SK-N-SH (cell line): ENCODE data around the gene TMEM184B. TPM values are rescaled to one million over a fixed set of nuclear protein-coding genes. Genes with fewer than 3 reads are reported as not detected.

Experiments
- CTCF ChIA-PET: fragments of 300-600, 350-600 bp; formaldehyde crosslinking; extraction: SDS; loops from one replicate; lab custom pipeline; 2021; lab: Yijun Ruan, JAX
- POLR2A ChIA-PET: fragments of 350-600 bp; sonication (Branson Sonifier 250); formaldehyde crosslinking; extraction: SDS; loops from one replicate; lab custom pipeline; 2020; ENCODE audit warnings: antibody characterized with exemption, inconsistent platforms; lab: Yijun Ruan, JAX
- DNase-seq: peaks from one replicate; pipeline ENCODE4 v3.0.0; 2012
- H2AFZ ChIP-seq: fragments of 200-600 bp; sonication (generic); 2 replicates; pipeline ENCODE4 v1.8.1; 2016; ENCODE audit warnings: antibody characterized with exemption, mild to moderate bottlenecking, low read depth
- H3F3A ChIP-seq: fragments of 200-600 bp; sonication (generic); replicated peaks from 2 replicates; pipeline ENCODE3; 2016; ENCODE audit warnings: antibody characterized with exemption, mild to moderate bottlenecking; ENCODE audit not compliant: insufficient read depth
- H3K27ac ChIP-seq, 2 experiments: fragments of 200-500 bp in 1 of 2; fragments of 200-600 bp in 1 of 2; sonication (Bioruptor generic) in 1 of 2; sonication (generic), shearing (Covaris generic) in 1 of 2; 2 replicates each; pipeline versions ENCODE4 v1.5.1 to v1.6.1; 2014 to 2016; ENCODE audit warnings: low read depth in 2 of 2, inconsistent platforms in 1 of 2, low read length in 1 of 2, mild to moderate bottlenecking in 1 of 2, mixed read lengths in 1 of 2
- H3K27me3 ChIP-seq: fragments of 200-600 bp; sonication (generic), shearing (Covaris generic); 2 replicates; pipeline ENCODE4 v1.6.1; 2016; ENCODE audit warnings: mixed run types; ENCODE audit not compliant: insufficient read depth
- H3K36me3 ChIP-seq, 2 experiments: fragments of 200-500 bp in 1 of 2; fragments of 200-600 bp in 1 of 2; sonication (Bioruptor generic) in 1 of 2; sonication (generic) in 1 of 2; replicated peaks in 1 of 2; 2 replicates each; pipeline versions ENCODE3 to v1.5.1; 2014 to 2016; ENCODE audit warnings: low read length in 1 of 2, mild to moderate bottlenecking in 1 of 2; ENCODE audit not compliant: insufficient read depth in 2 of 2, control insufficient read depth in 1 of 2
- H3K4me1 ChIP-seq, 2 experiments: fragments of 200-500 bp in 1 of 2; fragments of 200-600 bp in 1 of 2; sonication (Bioruptor generic) in 1 of 2; sonication (generic), shearing (Covaris generic) in 1 of 2; 2 replicates each; pipeline versions ENCODE4 v1.5.1 to v1.6.1; 2014 to 2016; ENCODE audit warnings: low read depth in 1 of 2, low read length in 1 of 2, mixed run types in 1 of 2; ENCODE audit not compliant: insufficient read depth in 2 of 2, control insufficient read depth in 1 of 2
- H3K4me2 ChIP-seq: fragments of 200-600 bp; sonication (generic), shearing (Covaris generic); 2 replicates; pipeline ENCODE4 v1.6.1; 2017; ENCODE audit warnings: mixed run types
- H3K4me3 ChIP-seq, 2 experiments: fragments of 200-500 bp in 1 of 2; fragments of 200-600 bp in 1 of 2; sonication (Bioruptor generic) in 1 of 2; sonication (generic), shearing (Covaris generic) in 1 of 2; 2 replicates each; pipeline versions ENCODE4 v1.5.1 to v1.8.1; 2014 to 2016; ENCODE audit warnings: low read depth in 2 of 2, inconsistent platforms in 1 of 2, low read length in 1 of 2, mild to moderate bottlenecking in 1 of 2, mixed read lengths in 1 of 2, moderate library complexity in 1 of 2
- H3K79me2 ChIP-seq: fragments of 200-600 bp; sonication (generic); 2 replicates; pipeline ENCODE4 v1.8.1; 2017; ENCODE audit warnings: mild to moderate bottlenecking; ENCODE audit not compliant: insufficient read depth
- H3K9ac ChIP-seq: fragments of 200-600 bp; sonication (generic); 2 replicates; pipeline ENCODE4 v1.6.1; 2017; ENCODE audit warnings: mixed run types
- H3K9me2 ChIP-seq: fragments of 200-600 bp; sonication (generic); 2 replicates; pipeline ENCODE4 v1.6.1; 2017; ENCODE audit warnings: mixed run types
- H3K9me3 ChIP-seq: fragments of 200-600 bp; sonication (generic); 2 replicates; pipeline ENCODE4 v1.6.1; 2017; ENCODE audit warnings: mixed run types, mild to moderate bottlenecking, moderate library complexity
- H4K20me1 ChIP-seq: fragments of 200-600 bp; sonication (generic); 2 replicates; pipeline ENCODE4 v1.6.1; 2017; ENCODE audit warnings: mild to moderate bottlenecking, mixed run types; ENCODE audit not compliant: insufficient read depth
- CTCF ChIP-seq: fragments of 200-600 bp; sonication (generic); IDR thresholded peaks from 2 replicates; pipeline ENCODE4 v1.6.1; 2017; ENCODE audit warnings: antibody characterized with exemption, mild to moderate bottlenecking, moderate library complexity
- ELF1 ChIP-seq: IDR thresholded peaks from 2 replicates; pipeline ENCODE4 v1.4.0; 2012
- EP300 ChIP-seq, 2 experiments: IDR thresholded peaks; 2 replicates each; pipeline versions ENCODE4 v1.4.0 to v1.6.1; 2012; ENCODE audit warnings: borderline replicate concordance in 1 of 2, low read depth in 1 of 2, low read length in 1 of 2
- FOSL2 ChIP-seq: IDR thresholded peaks from 2 replicates; pipeline ENCODE4 v1.4.0; 2012; ENCODE audit warnings: low read depth, mild to moderate bottlenecking, moderate library complexity, borderline replicate concordance
- GATA2 ChIP-seq: sonication (generic); formaldehyde crosslinking; IDR thresholded peaks from 2 replicates; pipeline ENCODE4 v1.5.0; 2020; ENCODE audit warnings: mild to moderate bottlenecking, missing genetic modification reagents
- MEF2A ChIP-seq: IDR thresholded peaks from 2 replicates; pipeline ENCODE4 v1.4.0; 2012; ENCODE audit warnings: low read depth, borderline replicate concordance
- MXI1 ChIP-seq: IDR thresholded peaks from 2 replicates; pipeline ENCODE4 v1.6.1; 2012; ENCODE audit warnings: mild to moderate bottlenecking, low read depth, low read length, improper control_type of control experiment
- NRF1 ChIP-seq: IDR thresholded peaks from 2 replicates; pipeline ENCODE4 v1.6.1; 2012; ENCODE audit warnings: low read depth, mild to moderate bottlenecking, low read length
- PBX3 ChIP-seq: IDR thresholded peaks from 2 replicates; pipeline ENCODE4; 2012
- RAD21 ChIP-seq: IDR thresholded peaks from 2 replicates; pipeline ENCODE4 v1.6.1; 2012; ENCODE audit warnings: mild to moderate bottlenecking, low read length
- TCF12 ChIP-seq: IDR thresholded peaks from 2 replicates; pipeline ENCODE4 v1.4.0; 2012
- USF2 ChIP-seq: fragments of 150-350 bp; IDR thresholded peaks from 2 replicates; pipeline ENCODE4 v1.6.1; 2017; ENCODE audit warnings: antibody characterized with exemption, low read length, low read depth, borderline replicate concordance
- ZBTB33 ChIP-seq: IDR thresholded peaks from 2 replicates; pipeline ENCODE4 v1.4.0; 2012; ENCODE audit warnings: low read depth, borderline replicate concordance
- WGBS: methylation state at CpG from one replicate; pipeline ENCODE4 v1.1.6; 2017; ENCODE audit warnings: low lambda C conversion rate; 5-methylcytosine and 5-hydroxymethylcytosine counted together
- polyA plus RNA-seq, 3 experiments: library from polyadenylated mRNA; depleted of rRNA; stranded (reverse); fragments of >200 nt; gene quantifications; 2 replicates each; pipeline ENCODE4 v1.2.3, GENCODE V29; 2012

TMEM184B gene
- polyA plus RNA-seq, 1 of the 3 experiments (the other 2 are of a cell fraction), result 25.3 TPM

- TF ChIP-seq PBX3 (no peak), ZBTB33 (no peak), EP300 (IDR thresholded peaks at IDR 0.05; ENCODE audit: borderline replicate concordance in 1 of 2, low read depth in 1 of 2, low read length in 1 of 2) (no peak), MEF2A (no peak), GATA2 (CRISPR knock-in tag) (no peak)
- WGBS, result 90% methylated on average over 5 of the region's 10 CpGs
- no peak overlapping the region for H3K4me2 ChIP-seq
- H3K4me3 ChIP-seq, result no peak overlapping the region
- POLR2A ChIA-PET, result no interaction called here
- H3K36me3 ChIP-seq, result peaks cover 0 to 7% of the 10 kb centered on the region in 2 experiments
- H3K27me3 ChIP-seq, result no peaks in the 10 kb centered on the region
- no peak overlapping the region for H3K9ac ChIP-seq
- H4K20me1 ChIP-seq, result peaks cover 92% of the 10 kb centered on the region
- no peaks in the 10 kb centered on the region for H3K9me2 ChIP-seq
- peaks cover 11 to 21% of the 10 kb centered on the region in 2 experiments; a peak in 2 of 4 replicates for H3K4me1 ChIP-seq
- no peak overlapping the region for H2AFZ ChIP-seq
- no peaks in the 10 kb centered on the region for H3K9me3 ChIP-seq
- H3K79me2 ChIP-seq, result peaks cover 98% of the 10 kb centered on the region
- DNase-seq, result no peak
- CTCF ChIA-PET, result no interaction called here
- peaks cover 7% of the 10 kb centered on the region for H3F3A ChIP-seq
- H3K27ac ChIP-seq, result no peak overlapping the region
Observed at GRCh38 chr22:38308791-38309498, 36.1 kb upstream of the TMEM184B start.

- Histone ChIP-seq H3K9ac (no peak overlapping the region), H4K20me1 (peaks cover 78% of the 10 kb centered on the region), H3K27me3 (no peaks in the 10 kb centered on the region), H3K79me2 (peaks cover 87% of the 10 kb centered on the region), H3K9me3 (no peaks in the 10 kb centered on the region)
- 71% methylated on average over 16 of the region's 16 CpGs for WGBS
- TF ChIP-seq NRF1 (no peak), TCF12 (no peak), FOSL2 (no peak), USF2 (no peak), CTCF (no peak), ELF1 (no peak), MXI1 (no peak), MEF2A (no peak), RAD21 (no peak)
- TF ChIP-seq, all 33 proteins: peak for 0
- CTCF ChIA-PET, result no interaction called here
- no peaks in the 10 kb centered on the region for H3K9me2 ChIP-seq
- POLR2A ChIA-PET, result no interaction called here
- no peak for DNase-seq
- H3K4me3 ChIP-seq, result no peak overlapping the region
- H3K4me2 ChIP-seq, result no peak overlapping the region
- H3K4me1 ChIP-seq, result peaks cover under 1 to 3% of the 10 kb centered on the region in 2 experiments; a peak in 2 of 4 replicates
- no peak overlapping the region for H2AFZ ChIP-seq
- H3K27ac ChIP-seq, result peak overlapping the region in 1 of 2 experiments; percentile 38; a peak in 1 of 4 replicates
- H3K36me3 ChIP-seq, result peaks cover 0 to 9% of the 10 kb centered on the region in 2 experiments
- H3F3A ChIP-seq, result no peaks in the 10 kb centered on the region
Observed at GRCh38 chr22:38305471-38306448, 33.0 kb upstream of the TMEM184B start.
